SU-DHL-6 (cell line): Measurements from ENCODE around the gene NSA2.
"Not testable (repeated sequence)": the region's sequence is repeated elsewhere in the genome, so short reads cannot be mapped to it uniquely, and the experiment has no call there.

Source experiments
- H2AFZ ChIP-seq: fragments of 200-600 bp; sonication (generic); 2 replicates; pipeline ENCODE4 v1.6.1; 2014; ENCODE audit warnings: low read depth, mild to moderate bottlenecking, moderate library complexity, mixed read lengths, antibody characterized with exemption, low read length; ENCODE audit not compliant: severe bottlenecking
- H3F3A ChIP-seq: fragments of 200-600 bp; shearing (Covaris generic); 2 replicates; pipeline ENCODE4 v1.6.0; 2016; ENCODE audit warnings: antibody characterized with exemption, mild to moderate bottlenecking; ENCODE audit not compliant: insufficient read depth
- H3K27ac ChIP-seq: fragments of 200-600 bp; sonication (generic); 2 replicates; pipeline ENCODE4 v1.5.1; 2016; ENCODE audit warnings: low read depth, mild to moderate bottlenecking, low read length, moderate library complexity, mixed read lengths
- H3K27me3 ChIP-seq: fragments of 200-600 bp; sonication (generic), shearing (Covaris generic); 2 replicates; pipeline ENCODE4 v1.6.0; 2014; ENCODE audit warnings: mild to moderate bottlenecking, low read length
- H3K36me3 ChIP-seq: fragments of 200-600 bp; sonication (generic); 2 replicates; pipeline ENCODE4 v1.6.1; 2014; ENCODE audit warnings: mild to moderate bottlenecking, low read length, mixed read lengths
- H3K4me2 ChIP-seq: fragments of 300-600, 200-600 bp; shearing (Covaris generic), sonication (generic); 2 replicates; pipeline ENCODE4 v1.6.0; 2014; ENCODE audit warnings: low read length, low read depth, mild to moderate bottlenecking; ENCODE audit not compliant: poor library complexity, severe bottlenecking
- H3K4me3 ChIP-seq: fragments of 200-600 bp; sonication (generic); 2 replicates; pipeline ENCODE4 v1.5.1; 2014; ENCODE audit warnings: antibody characterized with exemption, low read length, mild to moderate bottlenecking, mixed read lengths; ENCODE audit not compliant: insufficient read depth, poor library complexity, severe bottlenecking
- H3K79me2 ChIP-seq: fragments of 200-600 bp; sonication (generic); 2 replicates; pipeline ENCODE4 v1.6.1; 2014; ENCODE audit warnings: mild to moderate bottlenecking, low read length, moderate library complexity; ENCODE audit not compliant: insufficient read depth
- H3K9ac ChIP-seq: fragments of 200-600 bp; sonication (generic); 2 replicates; pipeline ENCODE4 v1.7.0; 2014; ENCODE audit warnings: mild to moderate bottlenecking, low read length
- H3K9me2 ChIP-seq: fragments of 200-600 bp; sonication (generic); replicated peaks from 2 replicates; pipeline ENCODE4 v1.6.1; 2014; ENCODE audit warnings: low read length; ENCODE audit not compliant: insufficient read depth
- H3K9me3 ChIP-seq: fragments of 200-600 bp; sonication (generic); 2 replicates; pipeline ENCODE4 v1.6.1; 2014; ENCODE audit warnings: low read length, mixed read lengths; ENCODE audit not compliant: insufficient read depth
- H4K20me1 ChIP-seq: fragments of 200-600 bp; sonication (generic); 2 replicates; pipeline ENCODE4 v1.6.1; 2014; ENCODE audit warnings: low read depth, mild to moderate bottlenecking, antibody characterized with exemption, low read length, moderate library complexity, mixed read lengths
- EZH2phosphoT487 ChIP-seq: fragments of 200-600 bp; sonication (generic), shearing (Covaris generic); conservative IDR thresholded peaks from 2 replicates; pipeline ENCODE4 v1.6.1; 2018; ENCODE audit warnings: mild to moderate bottlenecking, antibody characterized with exemption, low read length, moderate library complexity, mixed read lengths
- TF ChIP-seq, protein P1 (sequence below): fragments of 200-600 bp; sonication (generic); IDR thresholded peaks from one replicate; pipeline ENCODE4 v1.5.1; 2017; ENCODE audit warnings: antibody characterized with exemption, mild to moderate bottlenecking, low read length, moderate library complexity; ENCODE audit not compliant: insufficient read depth, poor library complexity, severe bottlenecking

NSA2 gene

DNA sequence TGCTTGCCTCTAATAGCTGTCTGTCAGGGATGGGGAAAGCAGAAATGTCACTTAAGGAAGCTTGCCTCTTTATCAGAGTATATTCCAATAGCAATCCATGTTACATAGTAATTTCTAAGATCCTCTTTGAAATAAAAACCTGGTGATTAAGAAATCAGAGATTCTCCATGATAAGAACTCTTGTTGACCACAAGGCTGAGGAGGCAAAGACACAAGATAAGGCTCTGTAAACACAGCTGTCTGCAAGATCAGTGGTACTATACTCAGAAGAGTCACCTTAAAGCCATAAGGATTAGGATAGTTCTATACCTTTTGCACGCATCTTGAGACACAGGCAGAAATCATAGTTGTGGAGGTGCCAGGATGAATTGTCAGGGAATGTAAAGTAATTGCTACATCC, 41.7 kb upstream of the NSA2 start:
- 0 out of 2 replicates have a peak, but pooled peaks cover 4% of the 10 kb centered on the region for H3F3A ChIP-seq
- H3K36me3 ChIP-seq: peaks cover 33% of the 10 kb centered on the region

DNA sequence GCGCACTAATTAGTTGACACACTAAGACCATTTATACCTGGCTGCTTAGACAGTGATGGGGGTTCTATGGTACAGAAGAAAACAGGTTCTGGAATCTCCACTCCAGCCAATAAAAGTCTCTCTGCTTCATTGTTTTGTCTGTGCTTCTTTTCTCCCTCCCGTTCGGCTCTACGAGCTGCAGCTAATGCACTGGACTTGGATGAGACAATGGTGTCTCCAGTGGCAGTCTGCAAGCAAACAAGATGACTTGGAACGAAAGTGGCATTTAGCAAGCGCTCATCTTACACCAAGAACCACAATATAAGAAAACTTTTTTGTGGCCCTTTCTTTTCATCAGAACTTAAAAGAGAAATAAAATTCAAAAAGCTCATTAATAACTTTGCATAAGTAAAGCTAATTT, 30.3 kb upstream of the NSA2 start:
- Histone ChIP-seq H2AFZ (no peak overlapping the region), H3K27ac (no peak overlapping the region), H3K4me3 (no peak overlapping the region), H3K4me2 (no peak overlapping the region), H3K27me3 (no peaks in the 10 kb centered on the region), H4K20me1 (no peaks in the 10 kb centered on the region), H3K9me3 (no peaks in the 10 kb centered on the region), H3K9me2 (no peaks in the 10 kb centered on the region), H3F3A (0 out of 2 replicates have a peak, but pooled peaks cover 3% of the 10 kb centered on the region), H3K36me3 (peaks cover 50% of the 10 kb centered on the region), H3K9ac (no peak overlapping the region), H3K79me2 (no peaks in the 10 kb centered on the region)
- TF ChIP-seq, protein P1, sequence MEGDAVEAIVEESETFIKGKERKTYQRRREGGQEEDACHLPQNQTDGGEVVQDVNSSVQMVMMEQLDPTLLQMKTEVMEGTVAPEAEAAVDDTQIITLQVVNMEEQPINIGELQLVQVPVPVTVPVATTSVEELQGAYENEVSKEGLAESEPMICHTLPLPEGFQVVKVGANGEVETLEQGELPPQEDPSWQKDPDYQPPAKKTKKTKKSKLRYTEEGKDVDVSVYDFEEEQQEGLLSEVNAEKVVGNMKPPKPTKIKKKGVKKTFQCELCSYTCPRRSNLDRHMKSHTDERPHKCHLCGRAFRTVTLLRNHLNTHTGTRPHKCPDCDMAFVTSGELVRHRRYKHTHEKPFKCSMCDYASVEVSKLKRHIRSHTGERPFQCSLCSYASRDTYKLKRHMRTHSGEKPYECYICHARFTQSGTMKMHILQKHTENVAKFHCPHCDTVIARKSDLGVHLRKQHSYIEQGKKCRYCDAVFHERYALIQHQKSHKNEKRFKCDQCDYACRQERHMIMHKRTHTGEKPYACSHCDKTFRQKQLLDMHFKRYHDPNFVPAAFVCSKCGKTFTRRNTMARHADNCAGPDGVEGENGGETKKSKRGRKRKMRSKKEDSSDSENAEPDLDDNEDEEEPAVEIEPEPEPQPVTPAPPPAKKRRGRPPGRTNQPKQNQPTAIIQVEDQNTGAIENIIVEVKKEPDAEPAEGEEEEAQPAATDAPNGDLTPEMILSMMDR: no peak
- no peak for TF ChIP-seq EZH2phosphoT487

More for the DNA sequence above, 41.7 kb upstream of the NSA2 start:
- H3K27ac ChIP-seq: no peak overlapping the region
- no peaks in the 10 kb centered on the region for H3K9me3 ChIP-seq
- no peak overlapping the region for H3K4me3 ChIP-seq
- H3K27me3 ChIP-seq: no peaks in the 10 kb centered on the region
- no peak overlapping the region for H2AFZ ChIP-seq
- no peaks in the 10 kb centered on the region for H3K79me2 ChIP-seq
- no peaks in the 10 kb centered on the region for H4K20me1 ChIP-seq
- H3K9me2 ChIP-seq: no peaks in the 10 kb centered on the region
- TF ChIP-seq, protein P1: no peak
- no peak for TF ChIP-seq EZH2phosphoT487
- no peak overlapping the region for H3K4me2 ChIP-seq
- H3K9ac ChIP-seq: no peak overlapping the region

DNA sequence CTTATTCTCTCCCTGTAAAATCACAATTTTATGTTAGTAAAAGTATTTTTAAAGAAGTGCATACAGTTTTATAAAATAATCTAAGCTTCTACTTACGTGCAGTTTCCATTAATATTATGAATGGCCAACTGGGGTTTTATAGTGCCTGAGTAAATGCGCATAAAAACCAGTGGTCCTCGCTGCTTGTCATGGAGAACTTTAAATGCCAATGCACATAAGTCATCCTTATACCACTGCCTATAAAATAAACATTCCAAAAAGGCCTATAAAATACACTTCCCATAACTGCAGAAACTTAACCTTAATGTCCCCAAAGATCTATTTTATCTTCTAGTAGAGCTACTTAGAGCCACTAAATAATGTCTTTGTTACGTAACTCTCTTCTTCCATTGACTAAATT, 28.6 kb upstream of the NSA2 start:
- H3K36me3 ChIP-seq: peaks cover 49% of the 10 kb centered on the region
- H3K27me3 ChIP-seq: no peaks in the 10 kb centered on the region
- no peaks in the 10 kb centered on the region for H3K9me2 ChIP-seq
- H3K79me2 ChIP-seq: no peaks in the 10 kb centered on the region
- no peak overlapping the region for H3K4me2 ChIP-seq
- H3K4me3 ChIP-seq: no peak overlapping the region
- no peak for TF ChIP-seq EZH2phosphoT487
- TF ChIP-seq, protein P1: no peak
- no peak overlapping the region for H3K9ac ChIP-seq
- H2AFZ ChIP-seq: no peak overlapping the region
- H3K27ac ChIP-seq: no peak overlapping the region
- no peaks in the 10 kb centered on the region for H3K9me3 ChIP-seq
- H3F3A ChIP-seq: 0 out of 2 replicates have a peak, but pooled peaks cover 3% of the 10 kb centered on the region
- H4K20me1 ChIP-seq: no peaks in the 10 kb centered on the region

DNA sequence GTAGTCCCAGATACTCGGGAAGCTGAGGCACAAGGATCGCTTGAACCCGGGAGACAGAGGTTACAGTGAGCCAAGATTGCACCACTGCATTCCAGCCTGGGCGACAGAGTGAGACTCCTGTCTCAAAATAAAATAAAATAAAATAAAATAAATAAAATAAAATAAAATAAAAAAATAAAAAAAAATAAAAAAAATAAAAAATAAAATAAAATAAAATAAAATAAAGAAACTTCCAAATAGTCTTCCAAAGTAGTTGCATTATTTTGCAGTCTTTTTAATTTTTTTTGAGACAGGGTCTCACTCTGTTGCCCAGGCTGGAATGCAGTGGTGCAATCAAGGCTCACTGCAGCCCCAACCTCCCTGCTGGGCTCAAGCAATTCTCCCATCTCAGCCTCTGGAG, 18.3 kb upstream of the NSA2 start:
- H3F3A ChIP-seq, H3K4me2 ChIP-seq, H3K27me3 ChIP-seq, H2AFZ ChIP-seq, H3K27ac ChIP-seq, H4K20me1 ChIP-seq, H3K9me2 ChIP-seq, H3K9me3 ChIP-seq, H3K9ac ChIP-seq, H3K79me2 ChIP-seq, H3K4me3 ChIP-seq: not testable (repeated sequence)
- peaks cover 35% of the 10 kb centered on the region; the same call in 1 of the 2 replicates for H3K36me3 ChIP-seq
